ENCODE measurements around the gene TCF25. TPM values are rescaled to one million over a fixed set of nuclear protein-coding genes. Genes with fewer than 3 reads are reported as not detected.
"Not testable (repeated sequence)": the region's sequence is repeated elsewhere in the genome, so short reads cannot be mapped to it uniquely, and the experiment has no call there.

TCF25 gene
- total RNA-seq, 4 donors from 2014 or later: 68.9 to 110 (median 85.7) TPM

DNA sequence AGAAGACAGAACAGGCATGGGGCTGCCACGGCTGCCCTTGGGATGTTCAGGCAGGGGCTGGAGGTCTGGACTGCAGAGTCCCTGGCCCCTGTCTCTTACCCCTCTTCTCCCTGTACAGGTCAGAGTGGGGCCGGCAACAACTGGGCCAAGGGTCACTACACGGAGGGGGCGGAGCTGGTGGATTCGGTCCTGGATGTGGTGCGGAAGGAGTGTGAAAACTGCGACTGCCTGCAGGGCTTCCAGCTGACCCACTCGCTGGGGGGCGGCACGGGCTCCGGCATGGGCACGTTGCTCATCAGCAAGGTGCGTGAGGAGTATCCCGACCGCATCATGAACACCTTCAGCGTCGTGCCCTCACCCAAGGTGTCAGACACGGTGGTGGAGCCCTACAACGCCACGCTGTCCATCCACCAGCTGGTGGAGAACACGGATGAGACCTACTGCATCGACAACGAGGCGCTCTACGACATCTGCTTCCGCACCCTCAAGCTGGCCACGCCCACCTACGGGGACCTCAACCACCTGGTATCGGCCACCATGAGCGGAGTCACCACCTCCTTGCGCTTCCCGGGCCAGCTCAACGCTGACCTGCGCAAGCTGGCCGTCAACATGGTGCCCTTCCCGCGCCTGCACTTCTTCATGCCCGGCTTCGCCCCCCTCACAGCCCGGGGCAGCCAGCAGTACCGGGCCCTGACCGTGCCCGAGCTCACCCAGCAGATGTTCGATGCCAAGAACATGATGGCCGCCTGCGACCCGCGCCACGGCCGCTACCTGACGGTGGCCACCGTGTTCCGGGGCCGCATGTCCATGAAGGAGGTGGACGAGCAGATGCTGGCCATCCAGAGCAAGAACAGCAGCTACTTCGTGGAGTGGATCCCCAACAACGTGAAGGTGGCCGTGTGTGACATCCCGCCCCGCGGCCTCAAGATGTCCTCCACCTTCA is 61.5 kb downstream of the TCF25 start:
- ATAC-seq (no peak), DNase-seq (no peak)
- Histone ChIP-seq H3K27ac (no peak overlapping the region), H3K27me3 (no peaks in the 10 kb centered on the region), H3K36me3 (no peaks in the 10 kb centered on the region), H3K9me3 (no peaks in the 10 kb centered on the region), H3K4me3 (no peak overlapping the region), H3K4me1 (no peaks in the 10 kb centered on the region)
- intact Hi-C loops (cut with DNase I; ENCODE audit: low total_unique reads): no loop called here
- in situ Hi-C loops (cut with MboI; ENCODE audit: low sequenced_read_pairs in 4 of 4): no loop called here
- TF ChIP-seq POLR2A (IDR thresholded peaks at IDR 0.05): no peak
- TF ChIP-seq, protein P1, sequence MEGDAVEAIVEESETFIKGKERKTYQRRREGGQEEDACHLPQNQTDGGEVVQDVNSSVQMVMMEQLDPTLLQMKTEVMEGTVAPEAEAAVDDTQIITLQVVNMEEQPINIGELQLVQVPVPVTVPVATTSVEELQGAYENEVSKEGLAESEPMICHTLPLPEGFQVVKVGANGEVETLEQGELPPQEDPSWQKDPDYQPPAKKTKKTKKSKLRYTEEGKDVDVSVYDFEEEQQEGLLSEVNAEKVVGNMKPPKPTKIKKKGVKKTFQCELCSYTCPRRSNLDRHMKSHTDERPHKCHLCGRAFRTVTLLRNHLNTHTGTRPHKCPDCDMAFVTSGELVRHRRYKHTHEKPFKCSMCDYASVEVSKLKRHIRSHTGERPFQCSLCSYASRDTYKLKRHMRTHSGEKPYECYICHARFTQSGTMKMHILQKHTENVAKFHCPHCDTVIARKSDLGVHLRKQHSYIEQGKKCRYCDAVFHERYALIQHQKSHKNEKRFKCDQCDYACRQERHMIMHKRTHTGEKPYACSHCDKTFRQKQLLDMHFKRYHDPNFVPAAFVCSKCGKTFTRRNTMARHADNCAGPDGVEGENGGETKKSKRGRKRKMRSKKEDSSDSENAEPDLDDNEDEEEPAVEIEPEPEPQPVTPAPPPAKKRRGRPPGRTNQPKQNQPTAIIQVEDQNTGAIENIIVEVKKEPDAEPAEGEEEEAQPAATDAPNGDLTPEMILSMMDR (IDR thresholded peaks at IDR 0.05 in 4 of 5, conservative IDR thresholded peaks at IDR 0.05 in 1 of 5): no peak

DNA sequence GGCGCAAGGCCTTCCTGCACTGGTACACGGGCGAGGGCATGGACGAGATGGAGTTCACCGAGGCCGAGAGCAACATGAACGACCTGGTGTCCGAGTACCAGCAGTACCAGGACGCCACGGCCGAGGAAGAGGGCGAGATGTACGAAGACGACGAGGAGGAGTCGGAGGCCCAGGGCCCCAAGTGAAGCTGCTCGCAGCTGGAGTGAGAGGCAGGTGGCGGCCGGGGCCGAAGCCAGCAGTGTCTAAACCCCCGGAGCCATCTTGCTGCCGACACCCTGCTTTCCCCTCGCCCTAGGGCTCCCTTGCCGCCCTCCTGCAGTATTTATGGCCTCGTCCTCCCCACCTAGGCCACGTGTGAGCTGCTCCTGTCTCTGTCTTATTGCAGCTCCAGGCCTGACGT is 62.2 kb downstream of the TCF25 start:
- DNase-seq; H3K4me3 ChIP-seq; H3K9me3 ChIP-seq; H3K27me3 ChIP-seq; H3K4me1 ChIP-seq; H3K36me3 ChIP-seq; ATAC-seq; in situ Hi-C loops (cut with MboI; ENCODE audit: low sequenced_read_pairs in 4 of 4); H3K27ac ChIP-seq; intact Hi-C loops (cut with DNase I; ENCODE audit: low total_unique reads): not testable (repeated sequence)

DNA sequence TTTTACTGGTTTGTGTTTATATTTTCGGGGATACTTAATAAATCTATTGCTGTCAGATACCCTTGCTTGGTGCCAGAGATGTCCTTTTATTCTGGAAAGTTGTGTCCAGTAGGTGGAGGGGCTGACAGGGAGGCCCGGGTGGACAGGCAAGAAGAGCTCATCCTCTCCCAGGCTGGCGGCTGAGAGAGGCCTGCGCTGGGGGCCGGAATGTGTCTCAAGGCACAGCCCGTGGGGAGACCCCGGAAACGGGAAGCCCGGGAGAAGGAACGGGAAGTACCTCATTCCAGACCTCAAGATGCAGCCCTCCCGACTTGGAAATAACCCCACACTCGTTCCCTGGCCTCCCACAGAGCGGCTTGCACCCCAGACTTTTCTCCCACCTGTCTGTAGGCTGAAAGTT is 62.6 kb downstream of the TCF25 start:
- no peaks in the 10 kb centered on the region for H3K9me3 ChIP-seq
- DNase-seq (no peak), ATAC-seq (no peak)
- no peaks in the 10 kb centered on the region for H3K4me1 ChIP-seq
- no peak for TF ChIP-seq POLR2A (IDR thresholded peaks at IDR 0.05)
- TF ChIP-seq, protein P1 (IDR thresholded peaks at IDR 0.05 in 4 of 5, conservative IDR thresholded peaks at IDR 0.05 in 1 of 5): no peak
- H3K36me3 ChIP-seq: no peaks in the 10 kb centered on the region
- peaks cover 0 to 2% (median 0%) of the 10 kb centered on the region in 3 donors for H3K27me3 ChIP-seq
- no peak overlapping the region for H3K27ac ChIP-seq
- intact Hi-C loops (cut with DNase I; ENCODE audit: low total_unique reads) (no loop called here), in situ Hi-C loops (cut with MboI; ENCODE audit: low sequenced_read_pairs in 4 of 4) (no loop called here)
- no peak overlapping the region for H3K4me3 ChIP-seq

DNA sequence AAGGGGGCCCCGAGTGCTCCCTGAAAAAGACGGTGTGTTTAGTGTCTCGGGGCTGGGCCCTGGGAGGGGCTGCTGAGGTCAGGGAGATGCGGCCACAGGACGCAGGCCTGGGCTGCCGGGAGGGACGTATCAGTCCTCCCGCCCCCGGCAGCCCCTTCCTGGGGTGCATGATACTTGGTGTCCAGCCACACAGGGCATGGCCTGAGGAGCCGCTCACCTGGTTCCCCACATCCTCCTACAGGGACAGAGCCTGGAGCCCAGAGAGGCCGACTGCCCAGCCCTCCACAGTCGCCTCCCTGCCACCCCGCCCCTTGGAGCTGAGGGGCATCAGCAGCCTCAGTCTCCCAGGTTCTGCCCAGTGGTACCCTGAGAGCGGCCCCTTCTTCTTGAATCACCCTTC is 63.1 kb downstream of the TCF25 start:
- peaks cover 0 to 2% (median 0%) of the 10 kb centered on the region in 3 donors for H3K27me3 ChIP-seq
- no peaks in the 10 kb centered on the region for H3K9me3 ChIP-seq
- in situ Hi-C loops (cut with MboI; ENCODE audit: low sequenced_read_pairs in 4 of 4) (no loop called here), intact Hi-C loops (cut with DNase I; ENCODE audit: low total_unique reads) (no loop called here)
- H3K36me3 ChIP-seq: no peaks in the 10 kb centered on the region
- no peak for TF ChIP-seq POLR2A (IDR thresholded peaks at IDR 0.05)
- TF ChIP-seq, protein P1 (IDR thresholded peaks at IDR 0.05 in 4 of 5, conservative IDR thresholded peaks at IDR 0.05 in 1 of 5): no peak
- no peak overlapping the region for H3K27ac ChIP-seq
- H3K4me3 ChIP-seq: no peak overlapping the region
- DNase-seq (no peak), ATAC-seq (no peak)
- H3K4me1 ChIP-seq: no peaks in the 10 kb centered on the region

DNA sequence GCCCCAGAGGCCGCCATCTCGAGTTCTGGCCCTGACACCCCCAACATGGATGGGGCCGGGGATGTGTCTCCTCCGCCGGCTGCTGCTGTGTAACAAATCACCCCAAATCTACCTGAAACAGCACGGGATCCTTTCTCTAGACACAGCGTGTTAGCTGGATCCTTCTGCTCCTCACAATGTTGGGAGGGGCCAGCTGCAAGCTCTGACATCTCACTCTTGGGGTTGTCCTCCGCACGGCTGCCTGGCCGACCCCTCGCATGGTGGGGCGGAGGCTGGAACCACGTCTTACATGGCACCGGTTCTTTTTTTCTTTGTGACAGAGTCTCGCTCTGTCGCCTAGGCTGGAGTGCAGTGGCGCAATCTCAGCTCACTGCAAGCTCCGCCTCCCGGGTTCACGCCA is 63.6 kb downstream of the TCF25 start:
- Histone ChIP-seq H3K9me3 (no peaks in the 10 kb centered on the region), H3K27ac (no peak overlapping the region), H3K4me3 (no peak overlapping the region), H3K27me3 (peaks cover 0 to 2% (median 0%) of the 10 kb centered on the region in 3 donors), H3K4me1 (no peaks in the 10 kb centered on the region), H3K36me3 (no peaks in the 10 kb centered on the region)
- in situ Hi-C loops (cut with MboI; ENCODE audit: low sequenced_read_pairs in 4 of 4): no loop called here
- intact Hi-C loops (cut with DNase I; ENCODE audit: low total_unique reads): no loop called here
- TF ChIP-seq, protein P1 (IDR thresholded peaks at IDR 0.05 in 4 of 5, conservative IDR thresholded peaks at IDR 0.05 in 1 of 5): no peak
- TF ChIP-seq POLR2A (IDR thresholded peaks at IDR 0.05): no peak
- DNase-seq (no peak), ATAC-seq (no peak)

Measured in gastrocnemius medialis (tissue), 4 donors.